Measurements from ENCODE around the gene CNP.
"Not testable (repeated sequence)": the region's sequence is repeated elsewhere in the genome, so short reads cannot be mapped to it uniquely, and the experiment has no call there.

Gene CNP

DNA sequence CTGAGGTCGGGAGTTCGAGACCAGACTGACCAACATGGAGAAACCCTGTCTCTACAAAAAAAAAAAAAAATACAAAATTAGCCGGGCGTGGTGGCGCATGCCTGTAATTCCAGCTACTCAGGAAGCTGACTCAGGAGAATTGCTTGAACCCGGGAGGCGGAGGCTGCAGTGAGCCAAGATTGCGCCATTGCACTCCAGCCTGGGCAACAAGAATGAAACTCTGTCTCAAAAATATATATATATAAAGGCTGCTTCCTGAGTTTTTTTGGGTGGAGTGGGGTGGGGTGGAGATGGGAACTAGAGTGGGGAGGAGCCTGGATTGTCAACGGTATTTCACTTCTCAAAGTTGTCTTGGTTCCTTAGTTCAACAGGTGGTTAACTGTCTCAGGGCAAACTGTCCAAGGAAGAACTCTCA is 43.7 kb downstream of the CNP start:
- not testable (repeated sequence) for DNase-seq

DNA sequence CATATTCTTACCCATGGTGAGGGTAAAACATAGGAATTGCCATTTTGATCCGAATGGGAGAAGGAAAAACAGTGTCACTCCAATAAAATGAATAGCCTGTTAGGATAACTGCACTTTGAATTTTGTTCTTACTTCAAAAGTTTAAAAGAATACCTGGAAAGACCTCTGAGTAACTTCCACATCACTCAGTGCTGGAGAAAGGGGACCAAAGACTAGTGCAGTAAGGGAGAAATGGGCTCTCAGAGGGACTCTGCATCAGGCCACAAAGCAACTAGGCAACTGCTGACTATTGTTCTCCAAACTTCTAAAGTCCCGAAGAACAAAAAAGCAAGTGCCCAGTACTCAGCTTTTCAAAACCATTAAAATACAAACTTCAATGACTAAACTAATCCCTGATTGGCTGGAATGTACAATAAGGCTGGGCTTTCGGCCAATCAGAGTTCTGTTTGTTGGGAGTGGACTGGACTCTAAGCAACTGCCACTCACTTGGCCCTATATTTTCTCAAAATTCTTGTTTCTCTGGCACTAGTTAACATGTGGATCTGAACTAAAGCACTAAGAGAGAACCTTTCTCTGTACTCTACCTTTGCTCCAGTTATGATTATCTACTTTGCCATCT is 44.4 kb downstream of the CNP start:
- DNase-seq, result peak; percentile 25

DNA sequence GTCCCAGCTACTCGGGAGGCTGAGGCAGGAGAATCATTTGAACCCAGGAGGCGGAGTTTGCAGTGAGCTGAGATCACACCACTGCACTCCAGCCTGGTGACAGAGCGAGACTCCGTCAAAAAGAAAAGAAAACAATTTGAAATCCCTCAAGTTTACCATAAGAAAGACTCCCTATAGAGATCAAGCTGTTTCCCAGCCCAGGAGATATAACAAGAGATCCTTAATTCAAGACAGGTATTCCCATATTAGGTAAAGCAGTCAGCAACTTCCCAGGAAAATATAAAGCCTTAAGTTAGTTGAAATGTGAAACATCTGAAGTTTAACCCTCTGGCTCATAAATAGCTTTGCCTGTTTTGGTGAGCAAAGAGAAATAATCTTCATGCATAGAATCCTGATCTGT is 45.8 kb downstream of the CNP start:
- DNase-seq, result not testable (repeated sequence)

DNA sequence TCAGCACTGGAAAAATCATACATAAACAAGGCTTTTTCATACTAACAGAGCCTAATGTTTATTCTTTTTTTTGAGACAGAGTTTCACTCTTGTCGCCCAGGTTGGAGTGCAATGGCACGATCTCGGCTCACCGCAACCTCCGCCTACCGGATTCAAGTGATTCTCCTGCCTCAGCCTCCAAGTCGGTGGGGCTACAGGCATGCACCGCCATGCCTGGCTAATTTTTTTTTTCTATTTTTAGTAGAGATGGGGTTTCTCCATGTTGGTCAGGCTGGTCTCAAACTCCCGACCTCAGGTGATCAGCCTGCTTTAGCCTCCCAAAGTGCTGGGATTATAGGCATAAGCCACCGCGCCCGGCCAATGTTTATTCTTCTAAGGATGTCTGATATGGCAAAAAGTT is 47.1 kb downstream of the CNP start:
- not testable (repeated sequence) for DNase-seq

DNA sequence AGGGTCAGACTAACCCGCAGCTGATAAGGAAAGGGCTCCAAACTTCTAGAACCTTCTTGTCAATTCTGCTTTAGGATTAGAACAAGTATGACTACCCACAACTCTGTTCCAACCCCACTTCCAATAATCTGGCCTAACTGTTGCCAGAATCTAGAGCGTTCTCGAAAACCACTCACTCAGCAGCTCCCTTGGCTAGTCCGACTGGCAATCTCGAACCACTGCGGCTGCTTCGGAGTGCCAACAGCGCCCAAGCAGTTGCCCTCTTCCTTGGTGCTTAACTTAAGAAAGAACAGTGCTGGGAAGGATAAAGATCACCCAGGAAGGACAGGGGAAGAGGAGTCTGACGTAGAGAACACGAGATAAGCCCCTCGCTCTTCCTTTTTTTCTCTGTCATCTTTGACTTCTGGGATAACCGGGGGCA is 49.8 kb downstream of the CNP start:
- DNase-seq, result peak; percentile 21

DNA sequence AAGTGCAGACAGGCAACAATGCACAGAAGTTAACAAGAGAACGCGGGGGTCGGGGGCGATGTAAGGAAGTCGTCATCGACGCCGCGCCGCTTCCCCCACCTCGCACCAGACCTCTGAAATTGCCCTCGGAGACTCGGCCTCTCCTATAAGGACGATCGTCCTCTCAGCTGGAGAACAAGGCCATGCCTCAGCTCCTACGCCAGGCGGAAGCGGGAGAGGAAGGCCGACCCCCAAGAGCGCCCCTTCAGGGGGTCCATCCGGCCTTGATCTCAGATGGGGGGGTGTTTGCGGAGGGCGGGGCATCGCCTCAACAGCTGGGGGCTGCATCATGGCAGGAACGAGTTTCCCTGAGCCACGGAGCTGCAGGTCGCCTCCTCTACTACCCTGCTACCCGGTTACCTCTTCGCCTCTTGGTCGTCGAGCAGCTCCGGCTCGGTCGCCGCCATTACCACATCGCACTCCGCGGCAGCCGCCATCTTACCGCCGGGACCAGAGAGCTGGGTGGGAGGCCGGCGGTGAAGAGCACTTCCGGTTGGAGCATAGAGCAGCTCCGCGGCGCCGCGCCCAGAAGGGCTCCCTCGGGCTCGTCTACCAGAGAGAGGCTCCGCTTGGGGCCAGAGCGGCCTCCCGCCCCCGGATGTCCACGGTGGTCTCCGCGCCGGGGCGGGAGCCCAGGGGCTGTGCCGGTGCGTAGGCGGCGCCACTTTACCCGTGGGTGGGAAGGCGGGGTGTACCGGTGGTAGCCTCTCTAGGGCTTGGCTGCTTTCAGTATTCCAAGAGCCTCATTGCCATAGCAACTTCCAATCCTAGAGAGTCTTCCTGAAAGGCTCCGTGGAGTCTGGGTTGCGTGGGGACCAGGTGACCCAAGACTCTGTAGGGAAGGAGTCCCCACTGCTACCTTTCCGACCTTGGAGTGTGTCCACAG is 50.6 kb downstream of the CNP start, which contains the start of gene DNAJC7:
DNAJC7 (minus strand) TSS at position 499 of the 925 bp plus-strand sequence; CDS start at position 476, 23 bp downstream.
- DNase-seq, result peak; percentile 95

DNA sequence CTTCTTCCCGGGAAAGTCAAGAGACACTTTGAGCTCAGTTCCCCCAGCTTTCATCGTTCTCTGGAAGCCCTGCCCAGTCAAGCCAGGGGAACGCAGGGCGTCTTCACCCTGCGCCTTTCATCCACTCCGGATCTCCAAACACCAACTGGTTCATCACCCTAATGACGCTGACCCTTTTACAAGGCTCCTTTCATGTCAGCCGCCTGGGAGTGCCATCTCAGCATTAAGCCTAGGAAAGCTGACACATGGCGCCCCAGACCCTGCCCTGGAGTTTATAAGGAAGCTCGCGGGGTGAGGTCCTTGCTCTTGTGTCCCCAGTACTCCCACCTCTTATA is 51.2 kb downstream of the CNP start:
- no peak for DNase-seq

DNA sequence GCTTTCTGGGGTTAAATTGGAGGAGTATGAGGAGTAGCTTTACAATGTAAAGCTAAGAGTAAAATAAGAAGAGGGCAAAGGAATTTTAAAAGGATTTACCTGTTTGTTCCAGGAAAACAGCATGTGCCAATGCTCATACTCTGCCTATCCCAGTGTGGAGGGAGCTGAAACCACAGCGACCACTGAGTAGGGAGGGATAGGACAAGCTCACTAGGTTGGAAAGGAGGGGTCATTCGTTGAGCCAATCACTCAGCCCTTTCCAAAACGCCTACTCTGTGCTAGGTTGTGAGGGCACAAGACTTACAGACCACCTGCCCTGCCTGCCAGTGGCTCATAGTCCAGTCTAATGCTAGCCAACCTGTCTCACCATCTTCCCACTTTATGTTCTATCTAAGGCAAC is 51.7 kb downstream of the CNP start:
- DNase-seq, result no peak

DNA sequence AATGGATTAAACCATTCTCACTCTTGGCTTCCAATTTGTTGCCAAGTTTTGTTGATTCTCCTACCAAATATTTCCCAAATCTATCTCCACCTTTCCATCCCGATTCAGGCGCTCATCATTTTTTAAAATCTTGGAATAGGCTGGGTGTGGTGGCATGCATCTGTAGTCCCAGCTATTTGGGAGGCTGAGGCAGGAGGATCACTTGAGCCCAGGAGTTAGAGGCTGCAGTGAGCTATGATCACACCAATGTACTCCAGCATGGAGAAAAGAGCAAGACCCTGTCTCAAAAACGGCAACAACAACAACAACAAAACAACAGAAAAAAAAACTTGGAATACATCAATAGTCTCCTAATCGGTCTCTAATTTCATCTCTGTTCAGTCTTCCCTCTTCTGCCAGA is 52.4 kb downstream of the CNP start:
- DNase-seq, result no peak

DNA sequence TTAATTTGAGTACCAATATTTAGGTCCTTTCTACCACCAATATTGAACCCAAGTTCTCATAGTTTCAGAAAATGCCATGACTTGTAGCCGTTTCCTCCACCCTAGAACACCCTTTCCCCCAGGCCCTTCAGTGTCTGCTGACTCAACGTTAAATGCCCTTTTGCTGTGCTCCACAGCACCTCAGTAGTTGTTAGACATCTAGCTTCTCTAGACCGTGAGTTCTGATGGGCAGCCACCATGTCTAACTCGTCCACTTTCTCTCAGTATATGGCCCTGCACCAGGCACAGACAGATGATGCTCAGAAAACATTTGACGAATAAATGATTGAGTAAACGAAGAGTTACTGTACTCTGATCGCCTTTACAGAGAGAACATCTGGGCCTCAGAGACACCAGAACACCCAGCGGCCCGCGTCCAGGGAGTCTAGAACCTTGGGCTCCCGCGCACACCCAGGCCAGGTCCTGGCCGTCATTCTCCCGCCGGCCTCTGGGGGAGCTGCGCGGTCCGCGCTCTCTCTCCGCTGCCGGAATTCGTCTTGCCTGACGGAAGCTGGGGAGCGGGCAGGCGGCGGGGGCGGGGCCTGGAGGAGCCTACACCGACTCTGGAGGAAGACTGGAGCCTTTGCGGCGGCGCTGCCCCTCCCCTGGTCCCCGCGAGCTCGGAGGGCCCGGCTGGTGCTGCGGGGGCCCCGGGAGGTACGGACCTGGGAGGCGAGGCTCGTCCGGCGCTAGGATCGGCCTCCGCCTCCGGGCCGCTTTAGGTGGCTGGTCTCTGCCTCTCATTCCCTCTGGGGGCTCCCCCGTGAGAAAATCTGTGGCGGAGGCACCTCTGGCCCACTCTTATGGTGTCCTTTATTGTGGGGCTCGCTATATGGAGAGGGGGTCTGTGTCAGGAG is 53.2 kb downstream of the CNP start, which contains the start of gene NKIRAS2:
NKIRAS2 (plus strand) TSS at position 582 of the 896 bp plus-strand sequence. CDS start 1,488 bp downstream, outside the sequence.
- peak; percentile 96 for DNase-seq

DNA sequence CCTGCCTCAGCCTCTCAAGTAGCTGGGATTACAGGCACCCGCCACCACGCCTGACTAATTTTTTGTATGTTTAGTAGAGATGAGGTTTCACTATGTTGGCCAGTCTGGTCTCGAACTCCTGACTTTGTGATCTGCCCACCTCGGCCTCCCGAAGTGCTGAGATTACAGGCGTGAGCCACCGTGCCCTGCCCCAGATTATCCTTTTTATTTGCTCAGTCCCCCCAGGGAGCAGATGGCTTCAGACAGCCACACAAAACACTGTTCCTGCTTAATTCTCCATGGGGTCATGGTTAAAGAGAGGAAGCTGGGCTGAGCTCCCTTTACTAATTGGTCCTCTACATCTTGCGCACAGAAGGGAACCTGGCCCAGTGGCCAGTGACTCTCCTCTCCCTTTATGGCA is 54.2 kb downstream of the CNP start:
- DNase-seq, result not testable (repeated sequence)

DNA sequence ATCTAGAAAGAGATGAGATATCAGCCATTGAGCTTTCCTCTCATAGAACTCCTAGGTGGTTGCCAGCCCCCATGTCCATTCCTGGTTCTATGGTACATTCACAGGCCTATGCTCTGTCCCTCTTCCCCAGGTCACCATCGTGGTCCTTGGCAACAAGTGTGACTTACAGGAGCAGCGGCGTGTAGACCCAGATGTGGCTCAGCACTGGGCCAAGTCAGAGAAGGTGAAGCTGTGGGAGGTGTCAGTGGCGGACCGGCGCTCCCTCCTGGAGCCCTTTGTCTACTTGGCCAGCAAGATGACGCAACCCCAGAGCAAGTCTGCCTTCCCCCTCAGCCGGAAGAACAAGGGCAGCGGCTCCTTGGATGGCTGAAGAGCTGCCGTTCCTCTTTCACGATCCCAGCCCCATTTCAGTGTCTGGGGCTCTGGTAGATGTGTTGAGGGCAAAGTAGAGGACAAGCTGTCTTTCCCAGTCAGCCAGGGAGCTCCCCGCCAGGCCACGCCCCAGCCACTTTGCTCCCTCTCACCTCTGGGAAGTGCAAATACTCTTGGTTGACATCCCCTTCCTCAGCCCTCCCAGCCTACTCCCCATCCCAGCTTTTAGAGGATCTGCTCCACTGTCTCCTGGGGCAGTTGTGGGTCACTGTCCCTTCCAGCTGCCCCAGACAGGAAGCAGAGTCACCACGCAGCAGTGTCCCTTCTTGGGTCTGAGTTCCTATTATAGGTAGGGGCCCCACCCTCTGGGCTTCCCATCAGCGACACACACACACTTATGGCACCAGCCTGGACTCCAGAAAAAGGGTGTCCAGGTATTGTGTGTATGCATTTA is 57.1 kb downstream of the CNP start:
- DNase-seq, result no peak

DNA sequence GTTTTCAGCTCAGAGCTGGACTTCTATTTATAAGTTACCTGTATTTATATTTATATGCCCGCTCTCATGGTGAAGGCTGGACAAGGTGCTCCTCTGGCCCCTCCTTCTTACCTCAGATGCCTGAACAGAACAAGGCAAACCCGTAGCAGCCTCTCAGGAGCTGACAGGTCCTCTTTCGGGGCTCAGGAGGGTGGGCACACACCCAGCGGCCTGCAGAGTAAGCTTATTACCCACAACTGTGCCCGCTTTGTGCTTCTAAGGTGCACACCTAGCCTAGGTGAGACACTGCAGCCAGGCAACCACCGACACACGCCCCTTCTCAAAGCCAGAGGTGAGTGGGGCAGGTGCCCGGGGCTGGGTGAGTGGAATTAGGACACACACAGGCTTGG is 58.6 kb downstream of the CNP start:
- DNase-seq, result no peak

DNA sequence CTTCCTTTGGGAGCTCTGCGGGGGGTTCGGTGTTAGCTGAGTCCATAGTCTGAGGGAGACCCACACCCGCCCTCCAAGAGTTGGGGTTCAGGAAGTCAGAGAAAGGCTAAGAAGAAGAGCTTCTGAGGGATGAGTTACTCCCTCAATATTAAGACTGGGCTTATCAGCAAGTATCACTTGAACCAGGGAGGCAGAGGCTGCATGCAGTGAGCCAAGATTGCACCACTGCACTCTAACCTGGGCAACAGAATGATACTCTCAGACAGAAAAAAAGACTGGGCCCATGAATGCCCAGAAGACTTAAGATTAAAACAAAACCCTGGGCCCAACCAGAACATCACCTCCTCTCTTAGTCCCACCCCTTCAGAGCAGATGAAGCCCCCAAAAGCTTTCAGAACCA is 59.3 kb downstream of the CNP start:
- DNase-seq, result no peak

DNA sequence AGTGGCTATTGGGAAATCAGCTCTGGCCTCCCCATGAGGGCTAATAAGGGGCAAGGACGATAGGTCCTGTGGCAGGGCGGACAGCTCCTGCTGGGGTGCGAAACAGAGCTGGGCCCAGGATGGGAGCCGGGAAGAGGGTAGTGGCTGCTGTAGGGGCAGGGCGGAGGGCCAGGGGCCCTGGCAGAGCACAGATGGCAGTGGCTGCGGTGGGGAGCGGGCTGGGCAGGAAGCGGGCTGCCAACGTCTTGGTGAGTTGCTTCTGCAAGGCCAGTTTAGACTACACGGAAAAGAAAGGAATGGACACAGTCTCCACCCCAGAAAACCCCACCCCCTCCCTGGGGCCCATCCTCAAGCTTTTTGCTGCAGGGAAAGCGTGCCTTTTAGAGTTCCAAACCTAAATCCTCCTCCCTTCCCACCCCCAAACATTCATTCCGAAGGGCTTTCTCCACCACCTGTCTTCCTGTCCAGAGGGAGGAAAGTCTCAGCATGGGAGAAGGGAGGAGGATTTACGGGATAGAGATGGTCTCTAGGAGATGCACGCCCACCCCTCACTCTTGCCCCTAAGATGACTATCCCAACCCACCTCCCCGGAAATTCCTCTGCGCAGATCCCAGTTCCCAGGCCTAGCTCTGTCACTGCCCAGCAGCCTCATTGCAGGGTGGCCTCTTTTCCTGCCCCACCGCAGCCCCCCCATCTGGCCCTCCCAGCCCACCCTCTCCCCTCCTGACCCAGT is 60.4 kb downstream of the CNP start:
- DNase-seq, result no peak
